ENCODE measurements around the gene SPOCK1. TPM values are rescaled to one million over a fixed set of nuclear protein-coding genes. Genes with fewer than 3 reads are reported as not detected.

The SPOCK1 gene
- polyA plus RNA-seq, 2 of the 4 experiments (the other 2 are of a cell fraction) = 28.9 to 40.8 TPM

DNA sequence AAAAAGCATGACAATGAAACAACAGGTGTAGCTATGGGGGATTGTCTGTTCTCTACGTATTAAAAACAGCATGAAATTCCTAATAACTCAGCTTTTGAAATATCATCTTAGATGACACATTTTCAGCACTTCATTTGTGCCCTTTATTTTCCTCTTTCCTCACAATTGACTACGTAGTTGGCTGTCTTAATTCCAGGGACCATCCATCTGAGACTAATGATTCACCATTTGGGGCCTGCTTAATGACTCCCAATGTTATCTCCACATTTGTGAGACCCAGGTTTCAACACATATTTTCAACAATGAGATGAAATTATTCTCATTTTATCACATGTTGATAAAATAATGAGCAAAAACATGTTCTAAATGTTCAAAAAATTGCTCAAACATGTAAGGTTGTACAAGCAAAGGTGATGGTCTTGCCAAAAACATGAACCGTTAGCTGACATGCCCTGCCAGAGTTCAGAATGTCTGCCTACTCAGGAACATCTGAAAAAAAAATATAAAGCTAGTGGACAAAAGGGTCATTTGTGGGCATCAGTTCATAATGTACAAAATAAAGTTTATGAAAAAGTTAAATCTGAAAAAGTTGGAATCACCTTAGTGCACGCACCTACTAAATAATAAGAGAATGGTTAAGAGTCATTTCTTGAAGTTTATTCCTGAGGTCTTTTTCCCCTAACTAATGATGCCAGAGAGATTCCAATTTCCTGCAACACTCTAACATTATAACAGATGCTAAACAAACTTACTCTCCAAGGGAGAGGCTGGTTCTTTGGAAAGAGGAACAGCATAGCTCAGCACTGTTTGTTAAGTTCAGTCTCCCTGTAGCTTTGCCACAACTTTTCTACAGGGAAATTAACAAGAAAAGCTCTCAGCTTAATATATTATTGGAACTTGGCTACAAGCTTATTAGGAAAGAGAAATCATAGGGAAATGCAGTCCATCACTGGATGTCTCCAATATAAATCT, 275.5 kb downstream of the SPOCK1 start:
- ATAC-seq = no peak
- CTCF ChIA-PET = interaction anchor here (0.9 to 1.4 kb wide), 2 partner anchors 13 to 148 kb away, joined by 3 to 6 read pairs; no protein-coding TSS in a partner anchor
- no peak overlapping the region for H3K4me3 ChIP-seq
- no peak for TF ChIP-seq JUN (IDR thresholded peaks at IDR 0.05)
- TF ChIP-seq ZC3H11A (IDR thresholded peaks at IDR 0.05) = no peak
- TF ChIP-seq EP300 (IDR thresholded peaks at IDR 0.05) = no peak
- TF ChIP-seq NR3C1 (IDR thresholded peaks at IDR 0.05) = no peak
- TF ChIP-seq MYC (IDR thresholded peaks at IDR 0.05; ENCODE audit: borderline replicate concordance, low read length) = no peak
- no peak for TF ChIP-seq FOSL2 (IDR thresholded peaks at IDR 0.05)
- TF ChIP-seq FOSL2 (CRISPR knock-in tag; IDR thresholded peaks at IDR 0.05) = no peak
- no peak for TF ChIP-seq HOXA7 (CRISPR knock-in tag; IDR thresholded peaks at IDR 0.05)
- TF ChIP-seq KDM1A (IDR thresholded peaks at IDR 0.05; ENCODE audit: low read depth) = no peak
- TF ChIP-seq, protein P1, sequence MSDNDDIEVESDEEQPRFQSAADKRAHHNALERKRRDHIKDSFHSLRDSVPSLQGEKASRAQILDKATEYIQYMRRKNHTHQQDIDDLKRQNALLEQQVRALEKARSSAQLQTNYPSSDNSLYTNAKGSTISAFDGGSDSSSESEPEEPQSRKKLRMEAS (IDR thresholded peaks at IDR 0.05) = no peak
- no peak for TF ChIP-seq ESRRA (IDR thresholded peaks at IDR 0.05; ENCODE audit: borderline replicate concordance, low read length)
- TF ChIP-seq, protein P2, sequence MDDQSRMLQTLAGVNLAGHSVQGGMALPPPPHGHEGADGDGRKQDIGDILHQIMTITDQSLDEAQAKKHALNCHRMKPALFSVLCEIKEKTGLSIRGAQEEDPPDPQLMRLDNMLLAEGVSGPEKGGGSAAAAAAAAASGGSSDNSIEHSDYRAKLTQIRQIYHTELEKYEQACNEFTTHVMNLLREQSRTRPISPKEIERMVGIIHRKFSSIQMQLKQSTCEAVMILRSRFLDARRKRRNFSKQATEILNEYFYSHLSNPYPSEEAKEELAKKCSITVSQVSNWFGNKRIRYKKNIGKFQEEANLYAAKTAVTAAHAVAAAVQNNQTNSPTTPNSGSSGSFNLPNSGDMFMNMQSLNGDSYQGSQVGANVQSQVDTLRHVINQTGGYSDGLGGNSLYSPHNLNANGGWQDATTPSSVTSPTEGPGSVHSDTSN (IDR thresholded peaks at IDR 0.05) = no peak
- TF ChIP-seq, protein P3, sequence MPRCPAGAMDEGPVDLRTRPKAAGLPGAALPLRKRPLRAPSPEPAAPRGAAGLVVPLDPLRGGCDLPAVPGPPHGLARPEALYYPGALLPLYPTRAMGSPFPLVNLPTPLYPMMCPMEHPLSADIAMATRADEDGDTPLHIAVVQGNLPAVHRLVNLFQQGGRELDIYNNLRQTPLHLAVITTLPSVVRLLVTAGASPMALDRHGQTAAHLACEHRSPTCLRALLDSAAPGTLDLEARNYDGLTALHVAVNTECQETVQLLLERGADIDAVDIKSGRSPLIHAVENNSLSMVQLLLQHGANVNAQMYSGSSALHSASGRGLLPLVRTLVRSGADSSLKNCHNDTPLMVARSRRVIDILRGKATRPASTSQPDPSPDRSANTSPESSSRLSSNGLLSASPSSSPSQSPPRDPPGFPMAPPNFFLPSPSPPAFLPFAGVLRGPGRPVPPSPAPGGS (IDR thresholded peaks at IDR 0.05) = no peak
- no peak for TF ChIP-seq JUNB (IDR thresholded peaks at IDR 0.05)
- H3K9me3 ChIP-seq = no peaks in the 10 kb centered on the region
- 85% methylated on average over 4 of the region's 4 CpGs for WGBS (ENCODE audit: missing lambda C conversion rate)
- H3K4me2 ChIP-seq = no peak overlapping the region
- DNase-seq (ENCODE audit: low read depth in 1 of 2, low spot score in 1 of 2) = no peak
- POLR2A ChIA-PET = no interaction called here
- FAIRE-seq = no peak
- peaks cover 13% of the 10 kb centered on the region for H3K4me1 ChIP-seq
- H3K27ac ChIP-seq = no peak overlapping the region

DNA sequence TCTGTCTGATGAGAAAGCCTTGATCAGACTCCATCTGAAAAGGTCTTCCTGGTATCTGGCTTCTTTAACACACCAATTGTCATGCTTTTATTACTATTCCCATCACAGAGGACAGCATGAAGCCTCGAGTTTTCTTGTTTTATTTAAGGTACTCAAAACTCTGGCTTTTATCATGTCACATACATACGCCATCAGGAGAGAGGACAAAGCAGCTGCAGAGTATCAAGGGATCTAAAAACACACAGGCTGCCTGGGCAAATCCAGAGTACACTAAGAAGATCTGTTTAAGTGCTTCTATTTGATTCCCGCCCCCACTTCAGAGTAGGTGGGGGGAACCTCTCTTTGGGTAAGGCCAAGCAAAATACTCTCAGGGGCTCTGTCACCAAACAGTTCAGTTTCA, 277.2 kb downstream of the SPOCK1 start:
- Histone ChIP-seq H3K4me3 (no peak overlapping the region), H3K4me2 (no peak overlapping the region), H3K9me3 (no peaks in the 10 kb centered on the region), H3K27ac (no peak overlapping the region), H3K4me1 (peaks cover 30% of the 10 kb centered on the region)
- WGBS (ENCODE audit: missing lambda C conversion rate) = 54% methylated on average over 3 of the region's 3 CpGs
- DNase-seq (ENCODE audit: low read depth in 1 of 2, low spot score in 1 of 2) = no peak
- POLR2A ChIA-PET = no interaction called here
- no peak for ATAC-seq
- FAIRE-seq = no peak
- CTCF ChIA-PET = no interaction called here
- TF ChIP-seq HOXB5 (CRISPR knock-in tag; IDR thresholded peaks at IDR 0.05) = no peak
- no peak for TF ChIP-seq NPAS2 (CRISPR knock-in tag; IDR thresholded peaks at IDR 0.05; ENCODE audit: borderline replicate concordance)
- TF ChIP-seq, protein P4, sequence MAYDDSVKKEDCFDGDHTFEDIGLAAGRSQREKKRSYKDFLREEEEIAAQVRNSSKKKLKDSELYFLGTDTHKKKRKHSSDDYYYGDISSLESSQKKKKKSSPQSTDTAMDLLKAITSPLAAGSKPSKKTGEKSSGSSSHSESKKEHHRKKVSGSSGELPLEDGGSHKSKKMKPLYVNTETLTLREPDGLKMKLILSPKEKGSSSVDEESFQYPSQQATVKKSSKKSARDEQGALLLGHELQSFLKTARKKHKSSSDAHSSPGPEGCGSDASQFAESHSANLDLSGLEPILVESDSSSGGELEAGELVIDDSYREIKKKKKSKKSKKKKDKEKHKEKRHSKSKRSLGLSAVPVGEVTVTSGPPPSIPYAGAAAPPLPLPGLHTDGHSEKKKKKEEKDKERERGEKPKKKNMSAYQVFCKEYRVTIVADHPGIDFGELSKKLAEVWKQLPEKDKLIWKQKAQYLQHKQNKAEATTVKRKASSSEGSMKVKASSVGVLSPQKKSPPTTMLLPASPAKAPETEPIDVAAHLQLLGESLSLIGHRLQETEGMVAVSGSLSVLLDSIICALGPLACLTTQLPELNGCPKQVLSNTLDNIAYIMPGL (CRISPR knock-in tag; IDR thresholded peaks at IDR 0.05; ENCODE audit: borderline replicate concordance) = no peak
- no peak for TF ChIP-seq CEBPB (IDR thresholded peaks at IDR 0.05)
- TF ChIP-seq, protein P5, sequence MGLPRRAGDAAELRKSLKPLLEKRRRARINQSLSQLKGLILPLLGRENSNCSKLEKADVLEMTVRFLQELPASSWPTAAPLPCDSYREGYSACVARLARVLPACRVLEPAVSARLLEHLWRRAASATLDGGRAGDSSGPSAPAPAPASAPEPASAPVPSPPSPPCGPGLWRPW (IDR thresholded peaks at IDR 0.05) = no peak
- TF ChIP-seq CHD2 (IDR thresholded peaks at IDR 0.05; ENCODE audit: low read length, partially characterized antibody) = no peak
- no peak for TF ChIP-seq GATA3 (IDR thresholded peaks at IDR 0.05; ENCODE audit: borderline replicate concordance)
- TF ChIP-seq RNF2 (IDR thresholded peaks at IDR 0.05; ENCODE audit: borderline replicate concordance, low read depth) = no peak
- no peak for TF ChIP-seq TP53 (CRISPR knock-in tag; IDR thresholded peaks at IDR 0.05)
- no peak for TF ChIP-seq CBX2 (IDR thresholded peaks at IDR 0.05; ENCODE audit: borderline replicate concordance, low read depth)
- no peak for TF ChIP-seq JUNB (IDR thresholded peaks at IDR 0.05)
- no peak for TF ChIP-seq POLR2AphosphoS2 (conservative IDR thresholded peaks at IDR 0.05; ENCODE audit: low read length)
- TF ChIP-seq, protein P2 (IDR thresholded peaks at IDR 0.05) = no peak
- TF ChIP-seq PHF8 (IDR thresholded peaks at IDR 0.05; ENCODE audit: borderline replicate concordance, low read depth) = no peak
- no peak for TF ChIP-seq FOXS1 (CRISPR knock-in tag; IDR thresholded peaks at IDR 0.05)
- TF ChIP-seq ZSCAN20 (CRISPR knock-in tag; IDR thresholded peaks at IDR 0.05) = no peak
